ENCODE data around the gene NHERF1. TPM values are rescaled to one million over a fixed set of nuclear protein-coding genes. Genes with fewer than 3 reads are reported as not detected.

The NHERF1 gene
- total RNA-seq, 1 donor from 2014 or later = 86.9 TPM

GRCh38 chr17:74746376-74746775, 2.1 kb upstream of the NHERF1 start:
- TF ChIP-seq, protein P1, sequence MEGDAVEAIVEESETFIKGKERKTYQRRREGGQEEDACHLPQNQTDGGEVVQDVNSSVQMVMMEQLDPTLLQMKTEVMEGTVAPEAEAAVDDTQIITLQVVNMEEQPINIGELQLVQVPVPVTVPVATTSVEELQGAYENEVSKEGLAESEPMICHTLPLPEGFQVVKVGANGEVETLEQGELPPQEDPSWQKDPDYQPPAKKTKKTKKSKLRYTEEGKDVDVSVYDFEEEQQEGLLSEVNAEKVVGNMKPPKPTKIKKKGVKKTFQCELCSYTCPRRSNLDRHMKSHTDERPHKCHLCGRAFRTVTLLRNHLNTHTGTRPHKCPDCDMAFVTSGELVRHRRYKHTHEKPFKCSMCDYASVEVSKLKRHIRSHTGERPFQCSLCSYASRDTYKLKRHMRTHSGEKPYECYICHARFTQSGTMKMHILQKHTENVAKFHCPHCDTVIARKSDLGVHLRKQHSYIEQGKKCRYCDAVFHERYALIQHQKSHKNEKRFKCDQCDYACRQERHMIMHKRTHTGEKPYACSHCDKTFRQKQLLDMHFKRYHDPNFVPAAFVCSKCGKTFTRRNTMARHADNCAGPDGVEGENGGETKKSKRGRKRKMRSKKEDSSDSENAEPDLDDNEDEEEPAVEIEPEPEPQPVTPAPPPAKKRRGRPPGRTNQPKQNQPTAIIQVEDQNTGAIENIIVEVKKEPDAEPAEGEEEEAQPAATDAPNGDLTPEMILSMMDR (conservative IDR thresholded peaks at IDR 0.05) = no peak
- peaks cover 27% of the 10 kb centered on the region for H3K4me1 Mint-ChIP-seq (ENCODE audit: unreplicated experiment)
- H3K36me3 Mint-ChIP-seq = peaks cover 3% of the 10 kb centered on the region
- no peak for DNase-seq (ENCODE audit: extremely low spot score, unreplicated experiment)
- H3K27ac Mint-ChIP-seq = peak overlapping the region; percentile 83
- peaks cover 22% of the 10 kb centered on the region for H3K27me3 Mint-ChIP-seq
- H3K4me3 Mint-ChIP-seq = peak overlapping the region; percentile 75
- no peaks in the 10 kb centered on the region for H3K9me3 Mint-ChIP-seq

GRCh38 chr17:74746922-74747321, 1.5 kb upstream of the NHERF1 start:
- TF ChIP-seq, protein P1 (conservative IDR thresholded peaks at IDR 0.05) = no peak
- peaks cover 27% of the 10 kb centered on the region for H3K4me1 Mint-ChIP-seq (ENCODE audit: unreplicated experiment)
- no peak for DNase-seq (ENCODE audit: extremely low spot score, unreplicated experiment)
- H3K27me3 Mint-ChIP-seq = peaks cover 22% of the 10 kb centered on the region
- peaks cover 3% of the 10 kb centered on the region for H3K36me3 Mint-ChIP-seq
- H3K9me3 Mint-ChIP-seq = no peaks in the 10 kb centered on the region
- H3K4me3 Mint-ChIP-seq = peak overlapping the region; percentile 75
- H3K27ac Mint-ChIP-seq = peak overlapping the region; percentile 83

DNA sequence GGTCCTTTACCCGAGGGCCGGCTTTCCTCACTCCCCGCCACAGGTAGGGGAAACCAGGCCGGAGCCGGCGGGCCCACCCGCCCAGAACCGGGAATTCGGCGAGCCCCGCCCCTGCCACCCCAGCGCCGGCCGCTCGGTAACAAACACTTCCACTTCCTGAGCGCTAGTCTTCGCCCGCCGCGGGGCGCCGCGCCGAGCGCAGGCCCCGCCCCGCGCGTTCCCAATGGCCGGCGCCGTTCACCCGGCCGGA, 224 bp upstream of the NHERF1 start:
- no peak overlapping the region for H3K27ac Mint-ChIP-seq
- H3K36me3 Mint-ChIP-seq = peaks cover 10% of the 10 kb centered on the region
- H3K9me3 Mint-ChIP-seq = no peaks in the 10 kb centered on the region
- H3K4me3 Mint-ChIP-seq = peak overlapping the region; percentile 75
- DNase-seq (ENCODE audit: extremely low spot score, unreplicated experiment) = no peak
- TF ChIP-seq, protein P1 (conservative IDR thresholded peaks at IDR 0.05) = peak; percentile 22
- H3K27me3 Mint-ChIP-seq = peaks cover 20% of the 10 kb centered on the region
- H3K4me1 Mint-ChIP-seq (ENCODE audit: unreplicated experiment) = peaks cover 23% of the 10 kb centered on the region

- Mint-ChIP-seq H3K36me3 (peaks cover 10% of the 10 kb centered on the region), H3K27ac (peak overlapping the region; percentile 94), H3K4me1 (ENCODE audit: unreplicated experiment) (peaks cover 22% of the 10 kb centered on the region), H3K27me3 (peaks cover 17% of the 10 kb centered on the region), H3K9me3 (no peaks in the 10 kb centered on the region), H3K4me3 (peak overlapping the region; percentile 98)
- no peak for DNase-seq (ENCODE audit: extremely low spot score, unreplicated experiment)
- TF ChIP-seq, protein P1 (conservative IDR thresholded peaks at IDR 0.05) = peak; percentile 9
These were observed 1.0 kb downstream of the NHERF1 start for GRCh38 chr17:74749279-74750038.

- Mint-ChIP-seq H3K4me3 (peak overlapping the region; percentile 98), H3K36me3 (peaks cover 10% of the 10 kb centered on the region), H3K9me3 (no peaks in the 10 kb centered on the region), H3K27me3 (peaks cover 17% of the 10 kb centered on the region), H3K4me1 (ENCODE audit: unreplicated experiment) (peaks cover 22% of the 10 kb centered on the region), H3K27ac (peak overlapping the region; percentile 94)
- DNase-seq (ENCODE audit: extremely low spot score, unreplicated experiment) = no peak
- TF ChIP-seq, protein P1 (conservative IDR thresholded peaks at IDR 0.05) = no peak
These were observed 1.6 kb downstream of the NHERF1 start for GRCh38 chr17:74750039-74750326.

Measured in type B pancreatic cell (in vitro differentiated cells).